Activated CD4-positive, CD25-positive, alpha-beta regulatory T cell treated with anti-CD3 and anti-CD28 coated beads, Interleukin-2, amount 50 U/mL, for 24 hours (primary cell): ENCODE results near the gene HAND2.
A peak's percentile ranks its signal among the peaks of the same experiment; 100 is the strongest.

Source experiments
- ATAC-seq, 2 donors: fragments of 150-1000 bp; cut with Tn5 transposase; one replicate each; pipeline ENCODE4 v1.10.0; 2021; ENCODE audit warnings: mild to moderate bottlenecking in 1 of 2, moderate library complexity in 1 of 2

The HAND2 gene

GRCh38 chr4:173529477-173530325, at the start of gene HAND2:
TSS of gene HAND2 (minus strand) at chr4:173530229. CDS start at chr4:173529289, 940 bp downstream.
- no peak for ATAC-seq

GRCh38 chr4:173578956-173579355, 48.9 kb upstream of the HAND2 start:
- no peak for ATAC-seq

- no peak for ATAC-seq
Observed at GRCh38 chr4:173577963-173578362, 47.9 kb upstream of the HAND2 start.

GRCh38 chr4:173575482-173576152, 45.6 kb upstream of the HAND2 start:
- ATAC-seq: no peak

GRCh38 chr4:173573725-173574124, 43.7 kb upstream of the HAND2 start:
- no peak for ATAC-seq

- no peak for ATAC-seq
Observed at GRCh38 chr4:173573286-173573685, 43.3 kb upstream of the HAND2 start.

- no peak for ATAC-seq
Observed at GRCh38 chr4:173572493-173573129, 42.6 kb upstream of the HAND2 start.

GRCh38 chr4:173571620-173572019, 41.6 kb upstream of the HAND2 start:
- no peak for ATAC-seq

GRCh38 chr4:173565281-173565680, 35.3 kb upstream of the HAND2 start:
- no peak for ATAC-seq

- ATAC-seq: no peak
Observed at GRCh38 chr4:173564461-173564860, 34.4 kb upstream of the HAND2 start.

- no peak for ATAC-seq
Observed at GRCh38 chr4:173560896-173561295, 30.9 kb upstream of the HAND2 start.

- ATAC-seq: no peak
Observed at GRCh38 chr4:173556398-173557131, 26.5 kb upstream of the HAND2 start.

GRCh38 chr4:173547889-173548288, 17.9 kb upstream of the HAND2 start:
- no peak for ATAC-seq

- no peak for ATAC-seq
Observed at GRCh38 chr4:173546776-173547175, 16.7 kb upstream of the HAND2 start.

GRCh38 chr4:173545440-173545839, 15.4 kb upstream of the HAND2 start:
- no peak for ATAC-seq

GRCh38 chr4:173543266-173543665, 13.2 kb upstream of the HAND2 start:
- no peak for ATAC-seq

- no peak for ATAC-seq
Observed at GRCh38 chr4:173539986-173540385, 10.0 kb upstream of the HAND2 start.

- ATAC-seq: no peak
Observed at GRCh38 chr4:173538909-173539445, 8.9 kb upstream of the HAND2 start.

GRCh38 chr4:173538148-173538908, 8.3 kb upstream of the HAND2 start:
- peak in 1 of 2 donors; percentile 35 for ATAC-seq

GRCh38 chr4:173537613-173538147, 7.7 kb upstream of the HAND2 start:
- peak in 1 of 2 donors; percentile 20 for ATAC-seq

GRCh38 chr4:173536808-173537429, 6.9 kb upstream of the HAND2 start:
- no peak for ATAC-seq
